GM19025 (cell line): ENCODE data around the gene CCL23.

Source experiments
- ATAC-seq: cut with Tn5 transposase; IDR thresholded peaks from one replicate; pipeline ENCODE4 v1.9.1; 2021; ENCODE audit warnings: mild to moderate bottlenecking, low read depth, moderate library complexity; ENCODE audit not compliant: unreplicated experiment

Gene CCL23

GRCh38 chr17:35972945-35973332 lies 44.8 kb downstream of the CCL23 start:
- ATAC-seq, result no peak

GRCh38 chr17:35972535-35972934 lies 45.2 kb downstream of the CCL23 start:
- no peak for ATAC-seq

- no peak for ATAC-seq
These were observed 45.7 kb downstream of the CCL23 start for GRCh38 chr17:35972066-35972465.

GRCh38 chr17:35969558-35970380 lies 48.0 kb downstream of the CCL23 start:
- ATAC-seq, result no peak

DNA sequence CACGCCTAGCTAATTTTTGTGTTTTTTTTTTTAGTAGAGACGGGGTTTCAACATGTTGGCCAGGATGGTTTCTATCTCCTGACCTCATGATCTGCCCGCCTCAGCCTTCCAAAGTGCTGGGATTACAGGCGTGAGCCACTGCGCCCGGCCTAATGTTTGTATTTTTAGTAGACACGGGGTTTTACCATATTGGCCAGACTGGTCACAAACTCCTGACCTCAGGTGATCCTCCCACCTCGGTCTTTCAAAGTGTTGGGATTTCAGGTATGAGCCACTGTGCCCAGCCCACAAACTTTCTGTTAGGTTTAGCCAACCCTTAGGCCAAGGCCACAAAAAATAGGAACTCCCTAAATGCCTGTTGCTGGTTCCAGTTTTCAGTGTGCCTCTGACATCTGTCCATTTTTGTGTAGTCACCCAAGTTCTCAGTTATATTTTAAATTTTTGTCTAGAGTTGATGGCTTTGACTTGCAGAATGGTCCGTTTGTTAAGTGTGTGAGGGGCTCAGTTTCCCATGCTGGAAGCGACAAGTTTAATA lies 49.2 kb downstream of the CCL23 start:
- ATAC-seq, result no peak

DNA sequence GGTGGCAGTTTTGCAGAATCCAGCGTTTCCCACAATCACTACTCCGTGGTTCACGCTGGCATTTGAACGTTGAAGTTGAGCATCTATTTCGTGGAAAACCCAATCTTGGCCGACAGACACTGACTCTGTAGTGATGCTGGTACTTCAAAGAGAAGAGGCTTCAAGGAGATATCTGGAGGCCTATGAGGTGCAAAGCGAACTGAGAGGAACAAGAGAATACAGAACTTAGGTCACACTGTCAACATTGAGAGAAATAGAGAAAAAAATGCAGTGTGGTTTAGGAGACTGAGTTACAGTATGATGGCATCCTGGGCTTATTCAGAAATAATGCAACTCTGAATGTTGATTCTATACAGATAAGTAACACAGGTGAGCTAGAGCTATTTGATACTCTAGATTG lies 52.5 kb downstream of the CCL23 start:
- no peak for ATAC-seq

GRCh38 chr17:35963663-35964062 lies 54.1 kb downstream of the CCL23 start:
- ATAC-seq, result no peak
